IMR-90 (cell line): ENCODE data around the gene RFPL2.

Source experiments
- CEBPB ChIP-seq: IDR thresholded peaks from 2 replicates; pipeline ENCODE4 v1.6.1; 2012; ENCODE audit warnings: low read depth, low read length, improper control_type of control experiment
- CTCF ChIP-seq: conservative IDR thresholded peaks from 2 replicates; pipeline ENCODE4 v1.5.1; 2012; ENCODE audit warnings: mild to moderate bottlenecking, low read depth, low read length, improper control_type of control experiment
- FOS ChIP-seq: fragments of 150-350 bp; IDR thresholded peaks from 2 replicates; pipeline ENCODE4 v1.6.1; 2016; ENCODE audit warnings: low read depth, low read length
- MAFK ChIP-seq: IDR thresholded peaks from 2 replicates; pipeline ENCODE4 v1.6.1; 2012; ENCODE audit warnings: low read depth, low read length, improper control_type of control experiment
- MAZ ChIP-seq: IDR thresholded peaks from 2 replicates; pipeline ENCODE4 v1.6.1; 2012; ENCODE audit warnings: low read depth, mild to moderate bottlenecking, low read length, improper control_type of control experiment, moderate library complexity, borderline replicate concordance
- MXI1 ChIP-seq: IDR thresholded peaks from 2 replicates; pipeline ENCODE4 v1.6.1; 2012; ENCODE audit warnings: low read depth, mild to moderate bottlenecking, low read length, moderate library complexity, borderline replicate concordance
- NFE2L2 ChIP-seq: fragments of 150-350 bp; IDR thresholded peaks from 2 replicates; pipeline ENCODE4 v1.6.1; 2016; ENCODE audit warnings: low read depth, mild to moderate bottlenecking, low read length
- POLR2A ChIP-seq: IDR thresholded peaks from 2 replicates; pipeline ENCODE4 v1.6.1; 2012; ENCODE audit warnings: mild to moderate bottlenecking, low read depth, low read length
- RAD21 ChIP-seq: IDR thresholded peaks from 2 replicates; pipeline ENCODE4 v1.6.1; 2012; ENCODE audit warnings: low read length, improper control_type of control experiment
- RCOR1 ChIP-seq: IDR thresholded peaks from 2 replicates; pipeline ENCODE4 v1.6.1; 2012; ENCODE audit warnings: mild to moderate bottlenecking, low read length, improper control_type of control experiment; ENCODE audit not compliant: insufficient replicate concordance
- SMC3 ChIP-seq: fragments of 150-350 bp; IDR thresholded peaks from 2 replicates; pipeline ENCODE4 v1.6.1; 2016; ENCODE audit warnings: low read depth, mild to moderate bottlenecking, antibody characterized with exemption, low read length, moderate library complexity
- TF ChIP-seq, protein P1 (sequence below): fragments of 150-350 bp; IDR thresholded peaks from 2 replicates; pipeline ENCODE4 v1.6.1; 2017; ENCODE audit warnings: mild to moderate bottlenecking, antibody characterized with exemption, low read length, low read depth
- TF ChIP-seq, protein P2 (sequence below): fragments of 150-350 bp; IDR thresholded peaks from 2 replicates; pipeline ENCODE4 v1.6.1; 2016; ENCODE audit warnings: low read depth, mild to moderate bottlenecking, low read length, moderate library complexity, borderline replicate concordance

DNA sequence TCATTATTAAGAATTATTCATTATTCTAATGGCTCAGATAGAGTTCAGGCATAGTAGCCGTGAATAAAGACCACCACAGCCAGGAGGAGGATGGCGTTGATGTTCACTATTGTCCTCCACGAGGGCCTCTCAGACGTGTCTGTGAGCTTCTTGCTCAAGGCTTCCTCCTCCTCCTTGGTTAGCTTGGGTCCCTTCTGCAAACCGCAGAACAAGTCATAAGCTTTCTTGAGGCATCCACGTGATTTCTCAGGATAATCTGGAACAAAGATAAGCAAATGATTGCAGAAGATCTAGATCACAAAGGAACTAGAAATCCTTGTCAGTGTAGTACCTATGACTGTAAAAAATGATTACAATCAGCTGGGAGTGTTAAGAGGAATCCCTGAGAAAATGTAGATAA, 13.6 kb upstream of the RFPL2 start:
- TF ChIP-seq RCOR1 (no peak), CTCF (no peak), MXI1 (no peak), MAZ (no peak), POLR2A (no peak), SMC3 (no peak), RAD21 (no peak), FOS (no peak), NFE2L2 (no peak), MAFK (no peak), CEBPB (no peak)
- TF ChIP-seq, protein P1, sequence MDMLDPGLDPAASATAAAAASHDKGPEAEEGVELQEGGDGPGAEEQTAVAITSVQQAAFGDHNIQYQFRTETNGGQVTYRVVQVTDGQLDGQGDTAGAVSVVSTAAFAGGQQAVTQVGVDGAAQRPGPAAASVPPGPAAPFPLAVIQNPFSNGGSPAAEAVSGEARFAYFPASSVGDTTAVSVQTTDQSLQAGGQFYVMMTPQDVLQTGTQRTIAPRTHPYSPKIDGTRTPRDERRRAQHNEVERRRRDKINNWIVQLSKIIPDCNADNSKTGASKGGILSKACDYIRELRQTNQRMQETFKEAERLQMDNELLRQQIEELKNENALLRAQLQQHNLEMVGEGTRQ = no peak
- TF ChIP-seq, protein P2, sequence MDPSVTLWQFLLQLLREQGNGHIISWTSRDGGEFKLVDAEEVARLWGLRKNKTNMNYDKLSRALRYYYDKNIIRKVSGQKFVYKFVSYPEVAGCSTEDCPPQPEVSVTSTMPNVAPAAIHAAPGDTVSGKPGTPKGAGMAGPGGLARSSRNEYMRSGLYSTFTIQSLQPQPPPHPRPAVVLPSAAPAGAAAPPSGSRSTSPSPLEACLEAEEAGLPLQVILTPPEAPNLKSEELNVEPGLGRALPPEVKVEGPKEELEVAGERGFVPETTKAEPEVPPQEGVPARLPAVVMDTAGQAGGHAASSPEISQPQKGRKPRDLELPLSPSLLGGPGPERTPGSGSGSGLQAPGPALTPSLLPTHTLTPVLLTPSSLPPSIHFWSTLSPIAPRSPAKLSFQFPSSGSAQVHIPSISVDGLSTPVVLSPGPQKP = no peak
